ENCODE data around the gene MEGF10.

- TF ChIP-seq POLR2A (IDR thresholded peaks at IDR 0.05; ENCODE audit: low read depth, low read length): no peak
- no peak for TF ChIP-seq POLR2AphosphoS5 (IDR thresholded peaks at IDR 0.05; ENCODE audit: low read depth, low read length)
Measured at GRCh38 chr5:127373858-127374491, 83.4 kb downstream of the MEGF10 start.

All from GM12892 (cell line).